ENCODE results near the gene CENPU.

Gene CENPU

GRCh38 chr4:184705692-184706091 is 28.2 kb downstream of the CENPU start:
- no peak for DNase-seq (ENCODE audit: low read depth)

- no peak for DNase-seq (ENCODE audit: low read depth)
These were observed 31.8 kb downstream of the CENPU start for GRCh38 chr4:184702114-184702513.

- DNase-seq (ENCODE audit: low read depth), result no peak
These were observed 34.0 kb downstream of the CENPU start for GRCh38 chr4:184699941-184700340.

GRCh38 chr4:184697956-184698355 is 35.9 kb downstream of the CENPU start:
- no peak for DNase-seq (ENCODE audit: low read depth)

- DNase-seq (ENCODE audit: low read depth), result no peak
These were observed 38.6 kb downstream of the CENPU start for GRCh38 chr4:184695178-184695896.

- no peak for DNase-seq (ENCODE audit: low read depth)
These were observed 39.4 kb downstream of the CENPU start for GRCh38 chr4:184694412-184694956.

GRCh38 chr4:184693056-184693455 is 40.8 kb downstream of the CENPU start:
- DNase-seq (ENCODE audit: low read depth), result no peak

- DNase-seq (ENCODE audit: low read depth), result no peak
These were observed 44.2 kb downstream of the CENPU start for GRCh38 chr4:184689681-184690080.

GRCh38 chr4:184688447-184688846 is 45.4 kb downstream of the CENPU start:
- DNase-seq (ENCODE audit: low read depth), result peak; percentile 2

GRCh38 chr4:184688005-184688404 is 45.9 kb downstream of the CENPU start:
- no peak for DNase-seq (ENCODE audit: low read depth)

- DNase-seq (ENCODE audit: low read depth), result no peak
These were observed 49.3 kb downstream of the CENPU start for GRCh38 chr4:184684491-184685189.

- DNase-seq (ENCODE audit: low read depth), result no peak
These were observed 52.0 kb downstream of the CENPU start for GRCh38 chr4:184681916-184682315.

GRCh38 chr4:184680698-184681097 is 53.2 kb downstream of the CENPU start:
- no peak for DNase-seq (ENCODE audit: low read depth)

- no peak for DNase-seq (ENCODE audit: low read depth)
These were observed 57.9 kb downstream of the CENPU start for GRCh38 chr4:184675821-184676492.

- DNase-seq (ENCODE audit: low read depth), result no peak
These were observed 58.9 kb downstream of the CENPU start for GRCh38 chr4:184675018-184675417.

GRCh38 chr4:184674011-184674410 is 59.9 kb downstream of the CENPU start:
- DNase-seq (ENCODE audit: low read depth), result no peak

- no peak for DNase-seq (ENCODE audit: low read depth)
These were observed 61.2 kb downstream of the CENPU start for GRCh38 chr4:184672741-184673140.

- no peak for DNase-seq (ENCODE audit: low read depth)
These were observed 62.8 kb downstream of the CENPU start for GRCh38 chr4:184671101-184671500.

- no peak for DNase-seq (ENCODE audit: low read depth)
These were observed 64.6 kb downstream of the CENPU start for GRCh38 chr4:184669251-184669650.

- no peak for DNase-seq (ENCODE audit: low read depth)
These were observed 65.3 kb downstream of the CENPU start for GRCh38 chr4:184668511-184669114.

GRCh38 chr4:184668096-184668495 is 65.8 kb downstream of the CENPU start:
- DNase-seq (ENCODE audit: low read depth), result no peak

GRCh38 chr4:184666670-184667069 is 67.2 kb downstream of the CENPU start:
- DNase-seq (ENCODE audit: low read depth), result no peak
